Stimulated activated CD8-positive, alpha-beta memory T cell treated with anti-CD3 and anti-CD28 coated beads, Interleukin-7, amount 100 ng/mL, for 1 hour (primary cell): Measurements from ENCODE around the gene KIR2DL1.
"Not testable (repeated sequence)": the region's sequence is repeated elsewhere in the genome, so short reads cannot be mapped to it uniquely, and the experiment has no call there.

Source experiments
- DNase-seq, 2 donors: peaks; one replicate each; pipeline ENCODE4 v3.0.0-alpha.2; 2020; ENCODE audit warnings: low read depth in 2 of 2

The KIR2DL1 gene

GRCh38 chr19:54817670-54818536 lies 48.3 kb downstream of the KIR2DL1 start:
- no peak for DNase-seq

GRCh38 chr19:54824416-54824815 lies 54.8 kb downstream of the KIR2DL1 start:
- DNase-seq, result not testable (repeated sequence)

- DNase-seq, result not testable (repeated sequence)
These were observed 55.7 kb downstream of the KIR2DL1 start for GRCh38 chr19:54825326-54825725.

GRCh38 chr19:54828064-54828463 lies 58.5 kb downstream of the KIR2DL1 start:
- DNase-seq, result not testable (repeated sequence)

- not testable (repeated sequence) for DNase-seq
These were observed 62.9 kb downstream of the KIR2DL1 start, which contains the start of gene KIR2DS4 for GRCh38 chr19:54832496-54832895. Gene KIR2DS4, plus strand, starts transcription at chr19:54832676.
